ENCODE data around the gene COL23A1.

Gene COL23A1

GRCh38 chr5:178554311-178554710 lies 35.9 kb downstream of the COL23A1 start:
- DNase-seq (ENCODE audit: low spot score): no peak

GRCh38 chr5:178553517-178553916 lies 36.7 kb downstream of the COL23A1 start:
- DNase-seq (ENCODE audit: low spot score): no peak

- DNase-seq (ENCODE audit: low spot score): no peak
Observed at GRCh38 chr5:178551468-178551867, 38.7 kb downstream of the COL23A1 start.

- peak; percentile 53 for DNase-seq (ENCODE audit: low spot score)
Observed at GRCh38 chr5:178551059-178551458, 39.1 kb downstream of the COL23A1 start.

- DNase-seq (ENCODE audit: low spot score): no peak
Observed at GRCh38 chr5:178548746-178549145, 41.4 kb downstream of the COL23A1 start.

- no peak for DNase-seq (ENCODE audit: low spot score)
Observed at GRCh38 chr5:178547753-178548415, 42.3 kb downstream of the COL23A1 start.

- DNase-seq (ENCODE audit: low spot score): no peak
Observed at GRCh38 chr5:178547052-178547666, 43.0 kb downstream of the COL23A1 start.

GRCh38 chr5:178546675-178547033 lies 43.5 kb downstream of the COL23A1 start:
- DNase-seq (ENCODE audit: low spot score): no peak

GRCh38 chr5:178545941-178546674 lies 44.1 kb downstream of the COL23A1 start:
- no peak for DNase-seq (ENCODE audit: low spot score)

- no peak for DNase-seq (ENCODE audit: low spot score)
Observed at GRCh38 chr5:178545176-178545575, 45.0 kb downstream of the COL23A1 start.

GRCh38 chr5:178544166-178544834 lies 45.9 kb downstream of the COL23A1 start:
- DNase-seq (ENCODE audit: low spot score): no peak

- no peak for DNase-seq (ENCODE audit: low spot score)
Observed at GRCh38 chr5:178542455-178542854, 47.7 kb downstream of the COL23A1 start.

GRCh38 chr5:178540526-178540925 lies 49.7 kb downstream of the COL23A1 start:
- DNase-seq (ENCODE audit: low spot score): no peak

GRCh38 chr5:178538741-178539229 lies 51.4 kb downstream of the COL23A1 start:
- no peak for DNase-seq (ENCODE audit: low spot score)

- DNase-seq (ENCODE audit: low spot score): no peak
Observed at GRCh38 chr5:178537467-178538371, 52.5 kb downstream of the COL23A1 start.

- no peak for DNase-seq (ENCODE audit: low spot score)
Observed at GRCh38 chr5:178536541-178537466, 53.4 kb downstream of the COL23A1 start.

- no peak for DNase-seq (ENCODE audit: low spot score)
Observed at GRCh38 chr5:178535299-178536175, 54.7 kb downstream of the COL23A1 start.

GRCh38 chr5:178533136-178533535 lies 57.1 kb downstream of the COL23A1 start:
- no peak for DNase-seq (ENCODE audit: low spot score)

- DNase-seq (ENCODE audit: low spot score): no peak
Observed at GRCh38 chr5:178532666-178533065, 57.5 kb downstream of the COL23A1 start.
